Mesenchymal stem cell (in vitro differentiated cells and primary cell): ENCODE data around the gene DLGAP1.

Source experiments
- DNase-seq: peaks from one replicate; pipeline ENCODE4 v3.0.0-alpha.2; 2013
- H2AFZ ChIP-seq: one replicate; pipeline ENCODE4 v1.6.1; 2013; ENCODE audit warnings: low read depth, mild to moderate bottlenecking, control low read depth, inconsistent platforms, low read length, moderate library complexity
- H2AK5ac ChIP-seq: 2 replicates; pipeline ENCODE4 v1.6.1; 2013; ENCODE audit warnings: low read length, moderate library complexity, mild to moderate bottlenecking, inconsistent platforms; ENCODE audit not compliant: severe bottlenecking
- H2BK120ac ChIP-seq: one replicate; pipeline ENCODE4 v1.6.1; 2013; ENCODE audit warnings: low read depth, mild to moderate bottlenecking, inconsistent platforms, low read length, moderate library complexity
- H2BK12ac ChIP-seq, 2 experiments: one replicate each; pipeline ENCODE4 v1.6.1; 2013; ENCODE audit warnings: inconsistent platforms in 2 of 2, low read length in 2 of 2, mild to moderate bottlenecking in 2 of 2, moderate library complexity in 2 of 2, control low read depth in 1 of 2
- H2BK15ac ChIP-seq: one replicate; pipeline ENCODE4 v1.6.1; 2013; ENCODE audit warnings: mild to moderate bottlenecking, low read depth, inconsistent platforms; ENCODE audit not compliant: poor library complexity, severe bottlenecking
- H2BK5ac ChIP-seq: 2 replicates; pipeline ENCODE4 v1.6.1; 2013; ENCODE audit warnings: low read depth, mild to moderate bottlenecking, low read length, control low read depth, inconsistent platforms; ENCODE audit not compliant: poor library complexity, severe bottlenecking
- H3K14ac ChIP-seq, 2 experiments: one replicate each; pipeline ENCODE4 v1.6.1; 2013; ENCODE audit warnings: inconsistent platforms in 2 of 2, low read length in 2 of 2, control low read depth in 1 of 2, mild to moderate bottlenecking in 1 of 2, moderate library complexity in 1 of 2
- H3K18ac ChIP-seq, 2 experiments: one replicate each; pipeline ENCODE4 v1.6.1; 2013; ENCODE audit warnings: inconsistent platforms in 2 of 2, low read length in 2 of 2, control low read depth in 1 of 2, low read depth in 1 of 2, mild to moderate bottlenecking in 1 of 2
- H3K23ac ChIP-seq, 2 experiments: one replicate each; pipeline ENCODE4 v1.6.1; 2013; ENCODE audit warnings: inconsistent platforms in 2 of 2, low read length in 2 of 2, mild to moderate bottlenecking in 2 of 2, moderate library complexity in 2 of 2, control low read depth in 1 of 2
- H3K27ac ChIP-seq: 2 replicates; pipeline ENCODE4 v1.5.1; 2013; ENCODE audit warnings: mild to moderate bottlenecking, moderate library complexity, low read length, control low read depth, inconsistent platforms; ENCODE audit not compliant: poor library complexity, severe bottlenecking
- H3K27me3 ChIP-seq, 2 experiments: 2 replicates each; pipeline versions ENCODE4 v1.6.1 to v1.7.0; 2013; ENCODE audit warnings: low read length in 2 of 2, mild to moderate bottlenecking in 2 of 2, moderate library complexity in 2 of 2, control low read depth in 1 of 2, inconsistent platforms in 1 of 2; ENCODE audit not compliant: control insufficient read depth in 1 of 2, insufficient read depth in 1 of 2
- H3K36me3 ChIP-seq, 2 experiments: 2 replicates each; pipeline versions ENCODE4 v1.6.1 to v1.7.0; 2013; ENCODE audit warnings: low read length in 2 of 2, control low read depth in 1 of 2, inconsistent platforms in 1 of 2, low read depth in 1 of 2, mild to moderate bottlenecking in 1 of 2; ENCODE audit not compliant: insufficient read depth in 2 of 2, control insufficient read depth in 1 of 2
- H3K4ac ChIP-seq, 2 experiments: one replicate each; pipeline ENCODE4 v1.6.1; 2013; ENCODE audit warnings: inconsistent platforms in 2 of 2, low read length in 2 of 2, mild to moderate bottlenecking in 2 of 2, moderate library complexity in 2 of 2, control low read depth in 1 of 2, low read depth in 1 of 2
- H3K4me1 ChIP-seq: 2 replicates; pipeline ENCODE4 v1.6.1; 2013; ENCODE audit warnings: low read depth, low read length, control low read depth; ENCODE audit not compliant: control insufficient read depth, insufficient read depth
- H3K4me2 ChIP-seq: 2 replicates; pipeline ENCODE4 v1.6.1; 2013; ENCODE audit warnings: low read length, mild to moderate bottlenecking, inconsistent platforms; ENCODE audit not compliant: poor library complexity, severe bottlenecking
- H3K4me3 ChIP-seq, 2 experiments: 2 replicates each; pipeline versions ENCODE4 v1.5.1 to v1.7.0; 2013; ENCODE audit warnings: low read length in 2 of 2, mild to moderate bottlenecking in 2 of 2, control low read depth in 1 of 2, low read depth in 1 of 2; ENCODE audit not compliant: insufficient read depth in 1 of 2
- H3K79me1 ChIP-seq: replicated peaks from 2 replicates; pipeline ENCODE4 v1.6.1; 2013; ENCODE audit warnings: mild to moderate bottlenecking, control low read depth, low read length, inconsistent platforms; ENCODE audit not compliant: poor library complexity, severe bottlenecking
- H3K9ac ChIP-seq: 2 replicates; pipeline ENCODE4 v1.7.0; 2013; ENCODE audit warnings: mild to moderate bottlenecking, low read length, moderate library complexity
- H3K9me3 ChIP-seq: 2 replicates; pipeline ENCODE4 v1.7.0; 2013; ENCODE audit warnings: mild to moderate bottlenecking, low read length; ENCODE audit not compliant: control insufficient read depth
- H4K8ac ChIP-seq: one replicate; pipeline ENCODE4 v1.6.1; 2013; ENCODE audit warnings: inconsistent platforms, mild to moderate bottlenecking, low read length, moderate library complexity
- H4K91ac ChIP-seq: one replicate; pipeline ENCODE4 v1.6.1; 2013; ENCODE audit warnings: mild to moderate bottlenecking, low read length, inconsistent platforms
- WGBS: methylation state at CpG from one replicate; pipeline ENCODE4 v1.1.7; 2013; ENCODE audit warnings: mixed read lengths; 5-methylcytosine and 5-hydroxymethylcytosine counted together

The DLGAP1 gene

GRCh38 chr18:3538954-3539617 lies 916.0 kb downstream of the DLGAP1 start:
- H2BK120ac ChIP-seq = no peak overlapping the region
- H2BK5ac ChIP-seq = no peak overlapping the region
- H2AFZ ChIP-seq = no peak overlapping the region
- H3K4me1 ChIP-seq = no peaks in the 10 kb centered on the region
- H4K91ac ChIP-seq = no peak overlapping the region
- DNase-seq = no peak
- H3K9me3 ChIP-seq = no peaks in the 10 kb centered on the region
- peaks cover 2% of the 10 kb centered on the region in 2 experiments for H3K36me3 ChIP-seq
- no peak overlapping the region for H3K27ac ChIP-seq
- WGBS = 89% methylated on average over 3 of the region's 3 CpGs
- H2BK12ac ChIP-seq = no peak overlapping the region
- H3K14ac ChIP-seq = no peak overlapping the region
- H3K79me1 ChIP-seq = no peaks in the 10 kb centered on the region
- H3K4me3 ChIP-seq = no peak overlapping the region
- H3K4me2 ChIP-seq = no peak overlapping the region
- peak overlapping the region; percentile 4 for H3K9ac ChIP-seq
- H3K27me3 ChIP-seq = no peaks in the 10 kb centered on the region
- no peak overlapping the region for H3K23ac ChIP-seq
- no peak overlapping the region for H3K4ac ChIP-seq
- no peak overlapping the region for H4K8ac ChIP-seq
- no peak overlapping the region for H2AK5ac ChIP-seq
- no peak overlapping the region for H3K18ac ChIP-seq
- H2BK15ac ChIP-seq = no peak overlapping the region

- H3K4me3 ChIP-seq = no peak overlapping the region
- peak overlapping the region; percentile 4 for H3K9ac ChIP-seq
- H2BK15ac ChIP-seq = no peak overlapping the region
- H3K4me1 ChIP-seq = no peaks in the 10 kb centered on the region
- peaks cover 5 to 6% of the 10 kb centered on the region in 2 experiments for H3K36me3 ChIP-seq
- H3K27me3 ChIP-seq = no peaks in the 10 kb centered on the region
- no peak overlapping the region for H3K23ac ChIP-seq
- H2AFZ ChIP-seq = no peak overlapping the region
- 89% methylated on average over 3 of the region's 3 CpGs for WGBS
- H2BK120ac ChIP-seq = no peak overlapping the region
- no peak for DNase-seq
- H4K91ac ChIP-seq = no peak overlapping the region
- no peak overlapping the region for H3K4ac ChIP-seq
- H3K4me2 ChIP-seq = no peak overlapping the region
- H3K18ac ChIP-seq = no peak overlapping the region
- H3K27ac ChIP-seq = no peak overlapping the region
- H3K79me1 ChIP-seq = no peaks in the 10 kb centered on the region
- H2BK12ac ChIP-seq = no peak overlapping the region
- H4K8ac ChIP-seq = no peak overlapping the region
- no peak overlapping the region for H3K14ac ChIP-seq
- H2BK5ac ChIP-seq = no peak overlapping the region
- H2AK5ac ChIP-seq = no peak overlapping the region
- H3K9me3 ChIP-seq = no peaks in the 10 kb centered on the region
Measured at GRCh38 chr18:3538456-3538855, 916.7 kb downstream of the DLGAP1 start.

- Histone ChIP-seq H3K27me3 (no peaks in the 10 kb centered on the region), H2AFZ (no peak overlapping the region), H3K79me1 (no peaks in the 10 kb centered on the region), H4K91ac (no peak overlapping the region), H3K23ac (no peak overlapping the region), H2BK5ac (no peak overlapping the region), H3K9ac (no peak overlapping the region), H2BK15ac (no peak overlapping the region), H3K4ac (no peak overlapping the region), H2AK5ac (no peak overlapping the region), H3K27ac (no peak overlapping the region), H3K14ac (no peak overlapping the region), H3K18ac (no peak overlapping the region), H3K36me3 (peaks cover 5 to 8% of the 10 kb centered on the region in 2 experiments), H3K4me1 (peaks cover 3% of the 10 kb centered on the region), H3K4me2 (no peak overlapping the region), H2BK120ac (no peak overlapping the region), H4K8ac (no peak overlapping the region), H3K4me3 (no peak overlapping the region), H2BK12ac (no peak overlapping the region), H3K9me3 (no peaks in the 10 kb centered on the region)
- WGBS = 87% methylated on average over 5 of the region's 5 CpGs
- no peak for DNase-seq
Measured at GRCh38 chr18:3530807-3531206, 924.3 kb downstream of the DLGAP1 start.

GRCh38 chr18:3529601-3530000 lies 925.5 kb downstream of the DLGAP1 start:
- Histone ChIP-seq H3K9me3 (no peaks in the 10 kb centered on the region), H3K4ac (no peak overlapping the region), H3K9ac (no peak overlapping the region), H2BK5ac (no peak overlapping the region), H3K4me1 (peaks cover 5% of the 10 kb centered on the region), H2BK15ac (no peak overlapping the region), H3K18ac (no peak overlapping the region), H2BK12ac (no peak overlapping the region), H3K14ac (no peak overlapping the region), H2AFZ (no peak overlapping the region), H3K27me3 (no peaks in the 10 kb centered on the region), H3K4me2 (no peak overlapping the region), H4K91ac (no peak overlapping the region), H4K8ac (no peak overlapping the region), H3K4me3 (no peak overlapping the region), H3K23ac (no peak overlapping the region), H3K79me1 (no peaks in the 10 kb centered on the region), H2AK5ac (no peak overlapping the region), H3K36me3 (peaks cover 5 to 8% of the 10 kb centered on the region in 2 experiments), H3K27ac (no peak overlapping the region), H2BK120ac (no peak overlapping the region)
- DNase-seq = no peak
- 96% methylated on average over 2 of the region's 3 CpGs for WGBS
